ENCODE data around the gene KIF3A.

DNA sequence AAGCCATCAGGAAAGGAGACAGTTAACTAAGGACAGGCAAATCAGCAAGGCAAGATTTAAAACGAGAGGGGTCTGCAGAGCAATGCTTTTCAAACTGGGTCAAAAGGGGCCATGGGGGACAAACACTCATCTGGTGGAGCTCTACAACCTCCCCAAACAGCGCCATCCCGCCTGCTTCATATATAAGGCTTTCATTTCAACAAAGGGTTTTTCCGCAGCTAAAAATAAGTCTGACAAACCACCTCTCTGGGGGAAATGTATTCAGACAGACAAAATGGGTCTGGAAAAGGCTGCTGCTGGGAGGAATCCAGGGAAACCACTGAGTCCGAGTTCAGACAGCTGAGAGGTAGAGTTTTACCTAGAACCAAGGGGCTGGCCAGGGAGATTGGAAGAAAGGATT, 48.0 kb upstream of the KIF3A start:
- TF ChIP-seq, protein P1, sequence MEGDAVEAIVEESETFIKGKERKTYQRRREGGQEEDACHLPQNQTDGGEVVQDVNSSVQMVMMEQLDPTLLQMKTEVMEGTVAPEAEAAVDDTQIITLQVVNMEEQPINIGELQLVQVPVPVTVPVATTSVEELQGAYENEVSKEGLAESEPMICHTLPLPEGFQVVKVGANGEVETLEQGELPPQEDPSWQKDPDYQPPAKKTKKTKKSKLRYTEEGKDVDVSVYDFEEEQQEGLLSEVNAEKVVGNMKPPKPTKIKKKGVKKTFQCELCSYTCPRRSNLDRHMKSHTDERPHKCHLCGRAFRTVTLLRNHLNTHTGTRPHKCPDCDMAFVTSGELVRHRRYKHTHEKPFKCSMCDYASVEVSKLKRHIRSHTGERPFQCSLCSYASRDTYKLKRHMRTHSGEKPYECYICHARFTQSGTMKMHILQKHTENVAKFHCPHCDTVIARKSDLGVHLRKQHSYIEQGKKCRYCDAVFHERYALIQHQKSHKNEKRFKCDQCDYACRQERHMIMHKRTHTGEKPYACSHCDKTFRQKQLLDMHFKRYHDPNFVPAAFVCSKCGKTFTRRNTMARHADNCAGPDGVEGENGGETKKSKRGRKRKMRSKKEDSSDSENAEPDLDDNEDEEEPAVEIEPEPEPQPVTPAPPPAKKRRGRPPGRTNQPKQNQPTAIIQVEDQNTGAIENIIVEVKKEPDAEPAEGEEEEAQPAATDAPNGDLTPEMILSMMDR (IDR thresholded peaks at IDR 0.05): no peak
- no peak for TF ChIP-seq POLR2A (IDR thresholded peaks at IDR 0.05)

Data from esophagus squamous epithelium (tissue), 4 donors.